ENCODE measurements around the gene FOXC1.

DNA sequence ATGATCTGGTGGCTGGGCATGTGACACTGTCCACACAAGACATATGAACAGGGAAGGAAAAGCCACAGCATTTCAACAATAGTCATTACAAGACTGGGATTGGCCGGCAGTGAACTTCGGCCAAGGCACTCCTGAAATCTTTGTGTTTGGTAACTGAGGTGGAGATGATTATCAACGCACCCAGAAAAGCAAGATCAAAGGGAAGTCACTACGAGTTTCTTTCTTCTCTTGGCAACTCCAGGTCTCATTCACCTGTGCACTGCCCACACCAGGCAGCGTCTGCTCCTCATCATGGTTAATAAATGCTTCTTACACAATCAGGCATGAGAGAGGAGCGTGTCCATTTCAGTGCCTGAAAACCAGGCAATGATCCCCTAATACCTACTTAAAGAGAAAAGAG, 20.5 kb upstream of the FOXC1 start:
- TF ChIP-seq, protein P1, sequence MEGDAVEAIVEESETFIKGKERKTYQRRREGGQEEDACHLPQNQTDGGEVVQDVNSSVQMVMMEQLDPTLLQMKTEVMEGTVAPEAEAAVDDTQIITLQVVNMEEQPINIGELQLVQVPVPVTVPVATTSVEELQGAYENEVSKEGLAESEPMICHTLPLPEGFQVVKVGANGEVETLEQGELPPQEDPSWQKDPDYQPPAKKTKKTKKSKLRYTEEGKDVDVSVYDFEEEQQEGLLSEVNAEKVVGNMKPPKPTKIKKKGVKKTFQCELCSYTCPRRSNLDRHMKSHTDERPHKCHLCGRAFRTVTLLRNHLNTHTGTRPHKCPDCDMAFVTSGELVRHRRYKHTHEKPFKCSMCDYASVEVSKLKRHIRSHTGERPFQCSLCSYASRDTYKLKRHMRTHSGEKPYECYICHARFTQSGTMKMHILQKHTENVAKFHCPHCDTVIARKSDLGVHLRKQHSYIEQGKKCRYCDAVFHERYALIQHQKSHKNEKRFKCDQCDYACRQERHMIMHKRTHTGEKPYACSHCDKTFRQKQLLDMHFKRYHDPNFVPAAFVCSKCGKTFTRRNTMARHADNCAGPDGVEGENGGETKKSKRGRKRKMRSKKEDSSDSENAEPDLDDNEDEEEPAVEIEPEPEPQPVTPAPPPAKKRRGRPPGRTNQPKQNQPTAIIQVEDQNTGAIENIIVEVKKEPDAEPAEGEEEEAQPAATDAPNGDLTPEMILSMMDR (IDR thresholded peaks at IDR 0.05; ENCODE audit: poor library complexity) = no peak
- TF ChIP-seq EZH2 (IDR thresholded peaks at IDR 0.05; ENCODE audit: borderline replicate concordance) (no peak), EZH2phosphoT487 (IDR thresholded peaks at IDR 0.05; ENCODE audit: low read depth, severe bottlenecking, unreplicated experiment) (no peak)

Measured in hepatocyte (in vitro differentiated cells).